NB4 (cell line): ENCODE measurements around the gene PLPPR5.
A peak's percentile ranks its signal among the peaks of the same experiment; 100 is the strongest.

Source experiments
- DNase-seq: peaks from one replicate; pipeline ENCODE4 v3.0.0; 2010; ENCODE audit warnings: low read depth
- H3K4me3 ChIP-seq: one replicate; pipeline ENCODE4 v1.5.1; 2011; ENCODE audit warnings: mild to moderate bottlenecking, low read depth, low read length, moderate library complexity
- MYC ChIP-seq: IDR thresholded peaks from 2 replicates; pipeline ENCODE4 v1.6.1; 2011; ENCODE audit warnings: low read depth, low read length
- POLR2A ChIP-seq: IDR thresholded peaks from 2 replicates; pipeline ENCODE4 v1.6.1; 2011; ENCODE audit warnings: mild to moderate bottlenecking; ENCODE audit not compliant: insufficient read length; ENCODE audit errors: extremely low read depth
- TF ChIP-seq, protein P1 (sequence below): IDR thresholded peaks from one replicate; pipeline ENCODE4 v1.5.1; 2012; ENCODE audit warnings: low read depth, low read length
- TF ChIP-seq, protein P2 (sequence below): IDR thresholded peaks from 2 replicates; pipeline ENCODE4 v1.6.1; 2011; ENCODE audit warnings: low read depth, low read length

Gene PLPPR5

DNA sequence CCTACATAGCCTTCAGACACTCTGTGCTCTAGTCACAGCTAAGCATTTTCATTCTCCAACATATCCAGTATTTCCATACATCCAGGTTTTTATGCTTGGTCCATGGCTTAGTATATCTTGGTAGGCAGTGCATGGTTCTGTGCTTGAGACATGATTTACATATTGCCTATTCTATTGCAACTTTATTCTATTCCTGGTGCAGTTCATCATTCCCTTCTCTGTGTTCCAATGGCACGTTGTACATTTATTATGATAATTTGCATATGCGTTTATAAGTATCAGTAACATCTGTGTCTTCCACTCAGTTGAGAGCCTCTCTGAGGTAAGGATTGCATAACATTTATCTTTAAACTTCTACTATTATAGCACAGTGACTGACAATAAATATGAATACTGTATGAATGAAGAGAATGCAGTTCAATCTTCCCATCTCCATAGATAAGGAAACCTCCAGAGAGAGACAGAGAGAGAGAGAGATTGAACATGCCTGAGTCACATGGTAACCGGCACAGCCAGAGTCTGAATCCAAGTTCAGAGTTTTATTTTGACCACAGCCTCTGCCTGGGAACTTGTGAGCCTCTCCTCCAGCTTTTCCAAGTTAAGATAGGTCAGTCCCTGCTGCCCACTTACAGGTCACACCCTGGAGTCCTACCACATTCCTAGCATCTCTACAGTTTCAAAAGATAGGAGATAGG, 41.5 kb downstream of the PLPPR5 start:
- no peak overlapping the region for H3K4me3 ChIP-seq
- no peak for DNase-seq
- TF ChIP-seq MYC (no peak), POLR2A (no peak)
- TF ChIP-seq, protein P1, sequence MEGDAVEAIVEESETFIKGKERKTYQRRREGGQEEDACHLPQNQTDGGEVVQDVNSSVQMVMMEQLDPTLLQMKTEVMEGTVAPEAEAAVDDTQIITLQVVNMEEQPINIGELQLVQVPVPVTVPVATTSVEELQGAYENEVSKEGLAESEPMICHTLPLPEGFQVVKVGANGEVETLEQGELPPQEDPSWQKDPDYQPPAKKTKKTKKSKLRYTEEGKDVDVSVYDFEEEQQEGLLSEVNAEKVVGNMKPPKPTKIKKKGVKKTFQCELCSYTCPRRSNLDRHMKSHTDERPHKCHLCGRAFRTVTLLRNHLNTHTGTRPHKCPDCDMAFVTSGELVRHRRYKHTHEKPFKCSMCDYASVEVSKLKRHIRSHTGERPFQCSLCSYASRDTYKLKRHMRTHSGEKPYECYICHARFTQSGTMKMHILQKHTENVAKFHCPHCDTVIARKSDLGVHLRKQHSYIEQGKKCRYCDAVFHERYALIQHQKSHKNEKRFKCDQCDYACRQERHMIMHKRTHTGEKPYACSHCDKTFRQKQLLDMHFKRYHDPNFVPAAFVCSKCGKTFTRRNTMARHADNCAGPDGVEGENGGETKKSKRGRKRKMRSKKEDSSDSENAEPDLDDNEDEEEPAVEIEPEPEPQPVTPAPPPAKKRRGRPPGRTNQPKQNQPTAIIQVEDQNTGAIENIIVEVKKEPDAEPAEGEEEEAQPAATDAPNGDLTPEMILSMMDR = no peak
- TF ChIP-seq, protein P2, sequence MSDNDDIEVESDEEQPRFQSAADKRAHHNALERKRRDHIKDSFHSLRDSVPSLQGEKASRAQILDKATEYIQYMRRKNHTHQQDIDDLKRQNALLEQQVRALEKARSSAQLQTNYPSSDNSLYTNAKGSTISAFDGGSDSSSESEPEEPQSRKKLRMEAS = no peak

DNA sequence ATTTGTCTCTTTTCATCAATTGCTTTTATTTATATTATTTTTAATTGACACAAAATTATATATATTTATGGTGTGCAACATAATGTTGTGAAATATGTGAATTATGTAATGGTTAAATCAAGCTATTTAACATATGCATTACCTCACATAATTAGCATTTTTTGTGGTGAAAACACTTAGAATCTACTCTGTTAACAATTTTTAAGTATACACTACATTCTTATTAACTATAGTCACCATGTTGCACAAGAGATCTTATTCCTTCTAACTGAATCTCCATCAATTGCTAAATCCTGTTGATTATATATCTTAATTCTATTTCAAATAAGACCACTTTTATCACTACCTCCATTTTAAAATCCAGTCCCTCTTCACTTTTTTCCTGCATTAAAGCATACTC, 42.5 kb downstream of the PLPPR5 start:
- TF ChIP-seq, protein P1 = no peak
- no peak for TF ChIP-seq POLR2A
- TF ChIP-seq MYC = no peak
- TF ChIP-seq, protein P2 = no peak
- DNase-seq = no peak
- H3K4me3 ChIP-seq = no peak overlapping the region

DNA sequence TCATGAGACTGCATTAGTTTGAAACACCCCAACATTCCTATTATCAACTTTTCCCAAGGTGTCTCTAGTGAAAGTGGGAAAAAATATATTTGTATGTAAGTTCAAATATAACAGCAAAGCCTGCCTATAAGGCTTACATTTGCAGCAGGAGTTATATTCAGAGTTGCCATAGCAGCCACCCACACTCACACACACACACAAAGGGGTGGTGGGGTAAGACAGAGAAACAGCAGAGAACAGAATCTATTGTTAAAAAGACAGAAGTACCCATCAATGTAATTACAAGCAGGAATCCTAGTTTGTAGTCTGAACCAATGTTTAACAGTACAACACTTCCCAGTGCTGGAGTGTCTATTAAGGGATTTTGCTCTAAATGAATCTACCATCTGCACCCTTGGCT, 55.0 kb downstream of the PLPPR5 start:
- DNase-seq = no peak
- no peak for TF ChIP-seq MYC
- no peak for TF ChIP-seq POLR2A
- TF ChIP-seq, protein P2 = no peak
- H3K4me3 ChIP-seq = no peak overlapping the region

DNA sequence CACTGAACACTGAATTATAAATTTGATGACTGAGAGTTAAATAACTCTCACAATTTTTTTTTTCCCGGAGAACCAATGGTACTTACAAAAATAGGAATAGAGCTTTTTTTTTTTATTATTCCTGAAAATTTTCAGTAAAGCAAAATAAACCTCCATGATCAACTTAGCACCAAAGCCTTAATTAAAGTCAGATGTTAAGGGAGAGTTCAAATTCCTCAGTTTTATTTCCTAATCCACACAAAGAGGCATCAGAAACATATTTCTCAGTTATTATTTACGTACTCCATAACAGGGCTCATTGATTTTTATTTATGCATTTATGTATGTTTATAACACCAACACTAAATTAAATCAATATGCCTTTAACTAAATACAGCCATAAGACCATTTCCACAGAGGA, 55.5 kb downstream of the PLPPR5 start:
- TF ChIP-seq MYC = no peak
- TF ChIP-seq, protein P1 = no peak
- TF ChIP-seq POLR2A = no peak
- TF ChIP-seq, protein P2 = no peak
- H3K4me3 ChIP-seq = no peak overlapping the region
- no peak for DNase-seq

DNA sequence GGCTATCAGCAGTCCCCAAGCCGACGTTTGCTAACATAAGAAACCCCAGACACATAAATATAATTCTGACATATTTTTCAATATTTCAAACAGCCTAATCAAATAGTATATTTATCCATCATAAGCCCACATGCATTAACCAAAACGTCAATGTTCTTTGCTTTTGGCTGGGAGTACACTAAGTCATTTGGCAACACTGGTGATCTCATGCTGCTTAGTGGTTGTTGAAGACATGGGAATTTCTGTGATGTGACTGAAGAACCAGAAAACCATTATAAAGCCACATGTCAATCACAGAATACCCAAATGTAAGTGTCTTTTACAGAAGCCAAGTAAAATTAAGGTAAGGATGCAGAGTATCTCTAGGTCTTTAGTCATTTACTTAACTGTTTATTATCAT, 57.6 kb downstream of the PLPPR5 start:
- DNase-seq = no peak
- no peak for TF ChIP-seq POLR2A
- TF ChIP-seq MYC = no peak
- TF ChIP-seq, protein P1 = no peak
- TF ChIP-seq, protein P2 = no peak
- H3K4me3 ChIP-seq = no peak overlapping the region

DNA sequence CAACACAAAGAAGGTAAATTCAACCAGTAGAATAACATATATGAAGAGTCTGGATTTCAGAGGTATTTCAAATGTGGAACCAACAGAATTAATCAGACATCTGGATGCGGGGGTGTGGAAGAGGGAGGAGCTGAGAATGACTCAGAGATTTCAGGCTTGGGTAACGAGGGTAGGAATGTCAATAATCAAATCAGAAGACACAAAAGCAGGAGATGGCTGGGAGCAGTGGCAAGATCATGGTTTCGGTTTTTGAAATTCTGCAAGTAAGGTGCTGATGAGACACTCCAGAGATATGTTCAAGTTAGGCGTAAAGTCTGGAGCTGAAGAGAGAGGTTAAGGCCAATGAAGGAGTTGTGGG, 64.0 kb downstream of the PLPPR5 start:
- peak; percentile 26 for DNase-seq
- H3K4me3 ChIP-seq = no peak overlapping the region
- TF ChIP-seq, protein P1 = no peak
- no peak for TF ChIP-seq MYC
- TF ChIP-seq, protein P2 = no peak
- no peak for TF ChIP-seq POLR2A
